Natural killer cell (primary cell): ENCODE measurements around the gene KIZ. TPM values are rescaled to one million over a fixed set of nuclear protein-coding genes. Genes with fewer than 3 reads are reported as not detected.

Experiments
- ATAC-seq, 3 donors: fragments of 150-1000 bp in 2 of 3; fragments of 200-7000 bp in 1 of 3; cut with Tn5 transposase; 1 replicate in 1 of 3; 2 replicates in 2 of 3; pipeline ENCODE4 v1.10.0; 2021; ENCODE audit warnings: mild to moderate bottlenecking in 2 of 3, moderate library complexity in 2 of 3
- DNase-seq, 2 donors: peaks; one replicate each; pipeline versions ENCODE4 v3.0.0 to v3.0.0-alpha.2; 2013 to 2021; ENCODE audit warnings: mixed read lengths in 1 of 2
- H3K27ac ChIP-seq: one replicate; pipeline ENCODE4 v1.5.1; 2013; ENCODE audit warnings: mild to moderate bottlenecking, low read length
- H3K27me3 ChIP-seq: one replicate; pipeline ENCODE4 v1.6.1; 2013; ENCODE audit warnings: low read length; ENCODE audit not compliant: control insufficient read depth, insufficient read depth
- H3K36me3 ChIP-seq: one replicate; pipeline ENCODE4 v1.6.1; 2013; ENCODE audit warnings: low read length; ENCODE audit not compliant: control insufficient read depth, insufficient read depth
- H3K4me1 ChIP-seq: one replicate; pipeline ENCODE4 v1.6.1; 2013; ENCODE audit warnings: low read length; ENCODE audit not compliant: control insufficient read depth, insufficient read depth
- H3K4me3 ChIP-seq: one replicate; pipeline ENCODE4 v1.5.1; 2013; ENCODE audit warnings: low read length
- H3K9me3 ChIP-seq: one replicate; pipeline ENCODE4 v1.6.1; 2013; ENCODE audit warnings: low read length; ENCODE audit not compliant: control insufficient read depth, insufficient read depth
- H3K27ac Mint-ChIP-seq, 2 donors: one replicate each; pipeline ENCODE4 v1.8.0; 2022; ENCODE audit warnings: mild to moderate bottlenecking in 2 of 2, mixed read lengths in 2 of 2, moderate library complexity in 1 of 2
- H3K27me3 Mint-ChIP-seq, 2 donors: one replicate each; pipeline ENCODE4 v1.8.0; 2022; ENCODE audit warnings: low read depth in 2 of 2, mixed read lengths in 2 of 2
- H3K36me3 Mint-ChIP-seq: one replicate; pipeline ENCODE4 v1.8.0; 2022; ENCODE audit warnings: mixed read lengths
- H3K4me1 Mint-ChIP-seq, 2 donors: one replicate each; pipeline ENCODE4 v1.8.0; 2022; ENCODE audit warnings: mixed read lengths in 2 of 2
- H3K4me3 Mint-ChIP-seq: one replicate; pipeline ENCODE4 v1.8.0; 2022; ENCODE audit warnings: mild to moderate bottlenecking, moderate library complexity, mixed read lengths
- H3K9me3 Mint-ChIP-seq, 2 donors: one replicate each; pipeline ENCODE4 v1.8.0; 2022; ENCODE audit warnings: mixed read lengths in 2 of 2
- WGBS: methylation state at CpG from one replicate; pipeline ENCODE4 v1.1.7; 2013; ENCODE audit warnings: missing lambda C conversion rate; ENCODE audit not compliant: insufficient coverage; 5-methylcytosine and 5-hydroxymethylcytosine counted together
- intact Hi-C: fragments of 100-400 bp; cut with micrococcal nuclease; formaldehyde crosslinking; loops from one replicate; pipeline ENCODE4 v1.14.2; 2022
- total RNA-seq, 4 donors: library from RNA; stranded (reverse); fragments of 120-200 nt in 1 of 4; gene quantifications; one replicate each; pipeline versions ENCODE4 v1.2.3 to v1.2.4, GENCODE V29; 2013 to 2022
- TF ChIP-seq, protein P1 (sequence below): fragments of 200-600 bp; IDR thresholded peaks from one replicate; pipeline ENCODE4 v1.8.0; 2022; ENCODE audit warnings: antibody characterized with exemption

The KIZ gene
- total RNA-seq, 3 donors from 2014 or later (not counting 1 experiment from before 2014, with no cell fraction given): 32.9 to 38.2 (median 35.3) TPM

DNA sequence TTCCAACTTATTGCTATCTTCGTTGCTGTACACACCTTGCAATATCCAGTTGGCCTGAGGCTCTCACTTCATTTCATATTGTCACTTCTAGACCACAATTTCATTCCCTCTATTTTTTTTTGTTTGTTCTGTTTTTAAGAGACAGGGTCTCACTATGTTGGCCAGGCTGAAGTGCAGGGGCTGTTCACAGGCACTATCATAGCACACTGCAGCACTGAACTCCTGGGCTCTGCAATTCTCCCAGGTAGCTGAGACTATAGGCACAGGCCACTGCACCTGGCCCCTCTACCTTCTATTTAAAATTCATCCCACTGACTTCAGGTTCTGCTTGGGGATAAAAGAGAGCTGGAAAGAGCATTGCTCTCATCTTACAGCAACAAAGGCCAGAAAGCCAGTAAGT, 15.1 kb upstream of the KIZ start:
- Mint-ChIP-seq H3K4me3 (no peak overlapping the region), H3K4me1 (no peaks in the 10 kb centered on the region), H3K9me3 (no peaks in the 10 kb centered on the region), H3K27me3 (peaks cover 49 to 91% of the 10 kb centered on the region in 2 donors), H3K36me3 (no peaks in the 10 kb centered on the region), H3K27ac (no peak overlapping the region)
- ATAC-seq (no peak), DNase-seq (no peak)
- no peaks in the 10 kb centered on the region for H3K9me3 ChIP-seq
- no peak overlapping the region for H3K4me3 ChIP-seq
- H3K4me1 ChIP-seq: peaks cover 2% of the 10 kb centered on the region
- no CpG with 5 or more reads among the region's 1 CpG for WGBS
- no peak overlapping the region for H3K27ac ChIP-seq
- TF ChIP-seq, protein P1, sequence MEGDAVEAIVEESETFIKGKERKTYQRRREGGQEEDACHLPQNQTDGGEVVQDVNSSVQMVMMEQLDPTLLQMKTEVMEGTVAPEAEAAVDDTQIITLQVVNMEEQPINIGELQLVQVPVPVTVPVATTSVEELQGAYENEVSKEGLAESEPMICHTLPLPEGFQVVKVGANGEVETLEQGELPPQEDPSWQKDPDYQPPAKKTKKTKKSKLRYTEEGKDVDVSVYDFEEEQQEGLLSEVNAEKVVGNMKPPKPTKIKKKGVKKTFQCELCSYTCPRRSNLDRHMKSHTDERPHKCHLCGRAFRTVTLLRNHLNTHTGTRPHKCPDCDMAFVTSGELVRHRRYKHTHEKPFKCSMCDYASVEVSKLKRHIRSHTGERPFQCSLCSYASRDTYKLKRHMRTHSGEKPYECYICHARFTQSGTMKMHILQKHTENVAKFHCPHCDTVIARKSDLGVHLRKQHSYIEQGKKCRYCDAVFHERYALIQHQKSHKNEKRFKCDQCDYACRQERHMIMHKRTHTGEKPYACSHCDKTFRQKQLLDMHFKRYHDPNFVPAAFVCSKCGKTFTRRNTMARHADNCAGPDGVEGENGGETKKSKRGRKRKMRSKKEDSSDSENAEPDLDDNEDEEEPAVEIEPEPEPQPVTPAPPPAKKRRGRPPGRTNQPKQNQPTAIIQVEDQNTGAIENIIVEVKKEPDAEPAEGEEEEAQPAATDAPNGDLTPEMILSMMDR: no peak
- H3K36me3 ChIP-seq: no peaks in the 10 kb centered on the region
- peaks cover 38% of the 10 kb centered on the region for H3K27me3 ChIP-seq
- intact Hi-C loops: no loop called here

DNA sequence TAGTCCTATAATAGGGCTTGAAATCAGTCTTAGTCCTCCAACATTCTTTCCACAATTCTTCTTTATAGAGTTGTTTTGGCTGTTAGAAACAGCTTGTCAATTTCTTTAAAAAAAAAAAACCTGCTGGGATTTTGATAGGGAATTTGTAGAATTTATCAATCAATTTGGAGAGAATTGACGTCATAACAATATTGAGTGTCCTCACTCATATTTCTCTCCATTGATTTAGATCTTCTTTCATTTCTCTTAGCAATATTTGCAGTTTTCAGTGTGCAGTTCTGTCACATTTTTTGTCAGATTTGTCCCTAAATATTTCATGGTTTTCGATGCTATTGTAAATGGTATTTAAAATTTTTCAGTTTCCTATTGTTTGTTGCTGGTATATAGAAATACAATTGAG, 14.5 kb upstream of the KIZ start:
- H3K36me3 Mint-ChIP-seq: no peaks in the 10 kb centered on the region
- no peaks in the 10 kb centered on the region for H3K9me3 Mint-ChIP-seq
- no peaks in the 10 kb centered on the region for H3K4me1 Mint-ChIP-seq
- TF ChIP-seq, protein P1: no peak
- peaks cover 32% of the 10 kb centered on the region for H3K27me3 ChIP-seq
- H3K9me3 ChIP-seq: no peaks in the 10 kb centered on the region
- intact Hi-C loops: no loop called here
- WGBS: 100% methylated on average over 1 of the region's 2 CpGs
- H3K27ac ChIP-seq: no peak overlapping the region
- no peak for ATAC-seq
- no peak overlapping the region for H3K4me3 ChIP-seq
- no peaks in the 10 kb centered on the region for H3K36me3 ChIP-seq
- DNase-seq: no peak
- H3K27me3 Mint-ChIP-seq: peaks cover 47 to 92% of the 10 kb centered on the region in 2 donors
- H3K27ac Mint-ChIP-seq: no peak overlapping the region
- H3K4me3 Mint-ChIP-seq: no peak overlapping the region
- H3K4me1 ChIP-seq: no peaks in the 10 kb centered on the region

DNA sequence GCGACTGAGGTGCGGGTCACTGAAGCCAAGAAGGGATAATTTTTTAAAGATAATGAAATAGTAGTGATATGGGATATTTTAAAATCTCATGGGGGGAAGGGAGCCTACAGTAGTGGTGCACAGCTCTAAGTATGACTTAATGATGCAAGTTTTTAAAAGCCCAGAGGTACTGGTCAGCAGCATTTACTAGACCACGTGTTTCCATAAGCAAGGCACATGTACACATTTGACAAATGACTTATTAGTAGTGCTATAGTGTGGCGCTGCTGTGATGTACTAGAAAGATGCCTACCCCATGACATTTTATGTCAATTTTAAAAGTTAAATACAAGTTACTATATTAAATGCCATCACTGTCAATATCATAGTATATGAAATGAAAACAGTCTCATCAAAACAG, 12.2 kb upstream of the KIZ start:
- no peaks in the 10 kb centered on the region for H3K36me3 ChIP-seq
- intact Hi-C loops: no loop called here
- WGBS: 85% methylated on average over 3 of the region's 4 CpGs
- Mint-ChIP-seq H3K27ac (no peak overlapping the region), H3K9me3 (no peaks in the 10 kb centered on the region), H3K36me3 (no peaks in the 10 kb centered on the region), H3K4me3 (no peak overlapping the region), H3K27me3 (peaks cover 47 to 92% of the 10 kb centered on the region in 2 donors), H3K4me1 (no peaks in the 10 kb centered on the region)
- DNase-seq (no peak), ATAC-seq (no peak)
- TF ChIP-seq, protein P1: no peak
- H3K27me3 ChIP-seq: peaks cover 11% of the 10 kb centered on the region
- H3K4me1 ChIP-seq: no peaks in the 10 kb centered on the region
- H3K9me3 ChIP-seq: no peaks in the 10 kb centered on the region
- H3K27ac ChIP-seq: no peak overlapping the region
- H3K4me3 ChIP-seq: no peak overlapping the region

DNA sequence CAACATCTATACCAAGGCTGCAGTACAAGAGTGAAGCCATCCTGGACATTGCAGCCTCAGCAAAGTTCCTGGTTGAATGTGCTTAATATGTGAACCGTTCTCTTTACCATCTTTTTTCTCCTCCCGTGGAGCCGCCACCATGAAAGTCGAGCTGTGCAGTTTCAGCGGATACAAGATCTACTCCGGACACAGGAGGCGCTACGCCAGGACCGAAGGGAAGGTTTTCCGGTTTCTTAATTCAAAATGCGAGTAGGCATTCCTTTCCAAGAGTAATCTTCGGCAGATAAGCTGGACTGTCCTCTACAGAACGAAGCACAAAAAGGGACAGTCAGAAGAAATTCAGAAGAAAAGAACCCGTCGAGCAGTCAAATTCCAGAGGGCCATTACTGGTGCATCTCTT, 11.3 kb upstream of the KIZ start:
- Histone ChIP-seq H3K27ac (no peak overlapping the region), H3K27me3 (peaks cover 3% of the 10 kb centered on the region), H3K9me3 (no peaks in the 10 kb centered on the region), H3K36me3 (no peaks in the 10 kb centered on the region), H3K4me1 (no peaks in the 10 kb centered on the region), H3K4me3 (no peak overlapping the region)
- WGBS: 92% methylated on average over 15 of the region's 15 CpGs
- Mint-ChIP-seq H3K27me3 (peaks cover 46 to 90% of the 10 kb centered on the region in 2 donors), H3K36me3 (no peaks in the 10 kb centered on the region), H3K27ac (no peak overlapping the region), H3K9me3 (no peaks in the 10 kb centered on the region), H3K4me1 (no peaks in the 10 kb centered on the region), H3K4me3 (no peak overlapping the region)
- TF ChIP-seq, protein P1: no peak
- no peak for ATAC-seq
- intact Hi-C loops: no loop called here
- DNase-seq: no peak
